H1 (cell line): ENCODE measurements around the gene VPS11. TPM values are rescaled to one million over a fixed set of nuclear protein-coding genes. Genes with fewer than 3 reads are reported as not detected.

ENCODE experiments used
- BCL11A ChIP-seq, 2 experiments: IDR thresholded peaks; one replicate each; pipeline ENCODE4 v1.6.1; 2011; ENCODE audit warnings: low read depth in 2 of 2, low read length in 2 of 2, mild to moderate bottlenecking in 2 of 2
- CTCF ChIP-seq, 3 experiments: IDR thresholded peaks; 1 replicate in 2 of 3; 2 replicates in 1 of 3; pipeline versions ENCODE4 v1.5.1 to v1.6.1; 2011; ENCODE audit warnings: low read length in 3 of 3, mild to moderate bottlenecking in 3 of 3, inconsistent platforms in 2 of 3, low read depth in 1 of 3, moderate library complexity in 1 of 3; ENCODE audit not compliant: insufficient read depth in 1 of 3; ENCODE audit errors: control extremely low read depth in 1 of 3
- polyA plus RNA-seq, 7 experiments: library from polyadenylated mRNA; depleted of rRNA in 3 of 7; stranded (reverse) in 5 of 7; unstranded in 2 of 7; fragments of >200 nt in 5 of 7; fragments of 200-250 nt in 2 of 7; gene quantifications; 1 replicate in 5 of 7; 2 replicates in 1 of 7; 4 replicates in 1 of 7; pipeline versions ENCODE4 v1.2.1 to v1.2.3, GENCODE V29; 2011 to 2013; ENCODE audit warnings: missing spikeins in 2 of 7, mixed read lengths in 2 of 7
- total RNA-seq: library from RNA; stranded (reverse); fragmentation: NEBNext Ultra II Directional; extraction: Animal tissue kit (Norgen Biotek cat#: 25700); gene quantifications from 2 replicates; pipeline ENCODE4 v1.2.1, GENCODE V29; 2021

The VPS11 gene
- total and polyA plus RNA-seq, 2 of the 8 experiments (the other 6 are each of a cell fraction or from before 2014, with no cell fraction given), result 13.1 to 15.5 TPM

GRCh38 chr11:119055901-119056300 is 11.7 kb upstream of the VPS11 start (continued):
- TF ChIP-seq BCL11A (IDR thresholded peaks at IDR 0.05; ENCODE audit: low read depth in 2 of 2, low read length in 2 of 2) (no peak), CTCF (IDR thresholded peaks at IDR 0.05; ENCODE audit: control extremely low read depth in 1 of 3, insufficient read depth in 1 of 3, low read depth in 1 of 3, low read length in 3 of 3) (peak in 1 of 3 experiments; percentile 6; a peak in 1 of 4 replicates)
